H1 (cell line): ENCODE results near the gene FHDC1. TPM values are rescaled to one million over a fixed set of nuclear protein-coding genes. Genes with fewer than 3 reads are reported as not detected.

ENCODE experiments used
- CTCF ChIA-PET: fragments of 300-600 bp; sonication (Branson Sonifier 250); formaldehyde crosslinking; loops from one replicate; lab custom pipeline; 2021; ENCODE audit not compliant: partially characterized antibody; lab: Charles Lee
- POLR2A ChIA-PET: fragments of 300-600 bp; sonication (Branson Sonifier 250); formaldehyde crosslinking; loops from one replicate; lab custom pipeline; 2021; ENCODE audit warnings: inconsistent platforms; ENCODE audit not compliant: partially characterized antibody; lab: Charles Lee
- DNase-seq, 2 experiments: peaks; one replicate each; pipeline versions ENCODE4 v3.0.0 to v3.0.0-alpha.2; 2010 to 2022; ENCODE audit warnings: low spot score in 2 of 2, low read depth in 1 of 2, mixed read lengths in 1 of 2
- FAIRE-seq: peaks from 2 replicates; lab custom pipeline; 2011; peaks lifted over from hg19 to GRCh38; lab: Jason Lieb, UNC
- H2AFZ ChIP-seq: 2 replicates; pipeline ENCODE4 v1.8.1; 2012; ENCODE audit warnings: low read length, inconsistent platforms
- H2AK5ac ChIP-seq: 2 replicates; pipeline ENCODE4 v1.6.1; 2013; ENCODE audit warnings: low read depth, low read length
- H2BK120ac ChIP-seq: replicated peaks from 2 replicates; pipeline ENCODE3; 2013; ENCODE audit warnings: low read depth, low read length, inconsistent platforms
- H2BK12ac ChIP-seq: 2 replicates; pipeline ENCODE4 v1.6.1; 2013; ENCODE audit warnings: low read depth, low read length
- H2BK15ac ChIP-seq: 2 replicates; pipeline ENCODE4 v1.6.1; 2013; ENCODE audit warnings: low read length
- H2BK20ac ChIP-seq: 2 replicates; pipeline ENCODE4 v1.6.1; 2013; ENCODE audit warnings: low read length
- H2BK5ac ChIP-seq: 2 replicates; pipeline ENCODE4 v1.6.1; 2013; ENCODE audit warnings: low read depth, low read length
- H3K14ac ChIP-seq: 2 replicates; pipeline ENCODE4 v1.6.1; 2013; ENCODE audit warnings: inconsistent platforms; ENCODE audit not compliant: insufficient read length
- H3K18ac ChIP-seq: 2 replicates; pipeline ENCODE4 v1.6.1; 2013; ENCODE audit warnings: low read length; ENCODE audit errors: extremely low read depth
- H3K23ac ChIP-seq: 2 replicates; pipeline ENCODE4 v1.6.1; 2013; ENCODE audit warnings: inconsistent platforms; ENCODE audit not compliant: insufficient read length
- H3K23me2 ChIP-seq: 2 replicates; pipeline ENCODE4 v1.6.1; 2013; ENCODE audit warnings: low read depth, low read length
- H3K27ac ChIP-seq: 2 replicates; pipeline ENCODE4 v1.6.1; 2011; ENCODE audit warnings: low read depth, low read length, inconsistent platforms
- H3K27me3 ChIP-seq, 4 experiments: replicated peaks in 1 of 4; 1 replicate in 1 of 4; 2 replicates in 3 of 4; pipeline versions ENCODE4 v1.6.1 to v1.8.1; 2011 to 2013; ENCODE audit warnings: low read length in 3 of 4, mild to moderate bottlenecking in 3 of 4, inconsistent platforms in 2 of 4, mixed read lengths in 2 of 4, moderate library complexity in 1 of 4; ENCODE audit not compliant: control insufficient read depth in 3 of 4, insufficient read depth in 3 of 4; ENCODE audit errors: extremely low read depth in 1 of 4
- H3K36me3 ChIP-seq, 4 experiments: 2 replicates each; pipeline versions ENCODE4 v1.6.1 to v1.8.1; 2011 to 2013; ENCODE audit warnings: mild to moderate bottlenecking in 4 of 4, low read length in 3 of 4, moderate library complexity in 2 of 4, control low read depth in 1 of 4, inconsistent platforms in 1 of 4; ENCODE audit not compliant: insufficient read depth in 4 of 4, control insufficient read depth in 2 of 4
- H3K4ac ChIP-seq: replicated peaks from 2 replicates; pipeline ENCODE3; 2013; ENCODE audit warnings: low read length, low read depth, mixed read lengths, inconsistent platforms; ENCODE audit not compliant: insufficient read length
- H3K4me1 ChIP-seq, 4 experiments: replicated peaks in 1 of 4; 1 replicate in 1 of 4; 2 replicates in 3 of 4; pipeline versions ENCODE4 v1.6.1 to v1.8.1; 2011 to 2013; ENCODE audit warnings: low read length in 3 of 4, inconsistent platforms in 2 of 4, mixed read lengths in 1 of 4; ENCODE audit not compliant: insufficient read depth in 4 of 4, control insufficient read depth in 3 of 4
- H3K4me2 ChIP-seq, 2 experiments: 2 replicates each; pipeline versions ENCODE4 v1.6.1 to v1.8.1; 2011 to 2013; ENCODE audit warnings: low read depth in 2 of 2, low read length in 2 of 2, control low read depth in 1 of 2, inconsistent platforms in 1 of 2, mild to moderate bottlenecking in 1 of 2; ENCODE audit not compliant: insufficient read depth in 1 of 2
- H3K4me3 ChIP-seq, 4 experiments: fragments of 200-600, 300-600 bp in 1 of 4; sonication (generic), shearing (Covaris generic), sonication (Bioruptor Twin) in 1 of 4; 2 replicates each; pipeline versions ENCODE4 v1.5.1 to v1.8.1; 2011 to 2016; ENCODE audit warnings: low read length in 4 of 4, low read depth in 3 of 4, control low read depth in 2 of 4, inconsistent platforms in 2 of 4, mild to moderate bottlenecking in 2 of 4, mixed read lengths in 1 of 4, moderate library complexity in 1 of 4; ENCODE audit not compliant: insufficient read depth in 2 of 4; ENCODE audit errors: extremely low read depth in 1 of 4
- H3K56ac ChIP-seq: replicated peaks from 2 replicates; pipeline ENCODE3; 2013; ENCODE audit warnings: low read depth, mild to moderate bottlenecking, mixed read lengths, low read length, inconsistent platforms; ENCODE audit not compliant: insufficient read length
- H3K79me1 ChIP-seq: 2 replicates; pipeline ENCODE4 v1.6.1; 2013; ENCODE audit warnings: low read depth, low read length, control low read depth
- H3K79me2 ChIP-seq, 2 experiments: 2 replicates each; pipeline versions ENCODE4 v1.6.1 to v1.8.1; 2012 to 2013; ENCODE audit warnings: low read length in 2 of 2, mild to moderate bottlenecking in 2 of 2, inconsistent platforms in 1 of 2; ENCODE audit not compliant: insufficient read depth in 2 of 2, control insufficient read depth in 1 of 2
- H3K9ac ChIP-seq, 4 experiments: replicated peaks in 1 of 4; 1 replicate in 1 of 4; 2 replicates in 3 of 4; pipeline versions ENCODE4 v1.6.1 to v1.8.1; 2011 to 2013; ENCODE audit warnings: low read depth in 3 of 4, low read length in 3 of 4, control low read depth in 2 of 4, mild to moderate bottlenecking in 2 of 4, moderate library complexity in 2 of 4, inconsistent platforms in 1 of 4; ENCODE audit errors: extremely low read depth in 1 of 4
- H3K9me3 ChIP-seq, 2 experiments: 2 replicates each; pipeline versions ENCODE4 v1.6.1 to v1.8.1; 2012 to 2013; ENCODE audit warnings: mild to moderate bottlenecking in 2 of 2, moderate library complexity in 2 of 2, control low read depth in 1 of 2, inconsistent platforms in 1 of 2, low read depth in 1 of 2, low read length in 1 of 2, mixed read lengths in 1 of 2; ENCODE audit not compliant: insufficient read depth in 2 of 2
- H4K20me1 ChIP-seq, 2 experiments: replicated peaks in 1 of 2; 2 replicates each; pipeline versions ENCODE3 to v1.8.1; 2011 to 2013; ENCODE audit warnings: inconsistent platforms in 2 of 2, low read length in 2 of 2, mild to moderate bottlenecking in 1 of 2; ENCODE audit not compliant: insufficient read depth in 2 of 2, control insufficient read depth in 1 of 2
- H4K5ac ChIP-seq: 2 replicates; pipeline ENCODE4 v1.6.1; 2013; ENCODE audit warnings: low read length, low read depth, mixed read lengths, inconsistent platforms; ENCODE audit not compliant: insufficient read length
- H4K8ac ChIP-seq: 2 replicates; pipeline ENCODE4 v1.8.0; 2013; ENCODE audit warnings: mild to moderate bottlenecking, moderate library complexity, low read length, inconsistent platforms; ENCODE audit not compliant: insufficient read depth; ENCODE audit errors: extremely low read depth
- H4K91ac ChIP-seq: replicated peaks from 2 replicates; pipeline ENCODE3; 2013; ENCODE audit warnings: low read length, mixed read lengths, inconsistent platforms; ENCODE audit not compliant: insufficient read length
- ASH2L ChIP-seq: fragments of 200-600, 300-600 bp; sonication (generic); IDR thresholded peaks from one replicate; pipeline ENCODE4 v1.7.1; 2017; ENCODE audit warnings: low read length
- ATF3 ChIP-seq: IDR thresholded peaks from 2 replicates; pipeline ENCODE4 v1.6.1; 2011; ENCODE audit warnings: low read depth, mild to moderate bottlenecking, low read length; ENCODE audit not compliant: insufficient read depth
- CBX5 ChIP-seq: fragments of 300-800, 300-1000 bp; sonication (generic); IDR thresholded peaks from 2 replicates; pipeline ENCODE4 v1.7.1; 2016; ENCODE audit warnings: antibody characterized with exemption, low read length, low read depth
- E2F6 ChIP-seq: IDR thresholded peaks from 2 replicates; pipeline ENCODE4 v1.6.1; 2012; ENCODE audit warnings: inconsistent platforms
- RBBP5 ChIP-seq: IDR thresholded peaks from 2 replicates; pipeline ENCODE4 v1.7.1; 2012; ENCODE audit warnings: low read depth, mild to moderate bottlenecking, inconsistent platforms, low read length, moderate library complexity, borderline replicate concordance
- RXRA ChIP-seq: IDR thresholded peaks from 2 replicates; pipeline ENCODE4 v1.6.1; 2011; ENCODE audit warnings: low read depth, mild to moderate bottlenecking, low read length, moderate library complexity; ENCODE audit not compliant: insufficient read depth
- SIN3A ChIP-seq, 2 experiments: IDR thresholded peaks in 1 of 2; conservative IDR thresholded peaks in 1 of 2; 2 replicates each; pipeline ENCODE4 v1.6.1; 2011 to 2012; ENCODE audit warnings: low read length in 2 of 2, improper control_type of control experiment in 1 of 2, low read depth in 1 of 2, mild to moderate bottlenecking in 1 of 2
- SRF ChIP-seq: IDR thresholded peaks from 2 replicates; pipeline ENCODE4 v1.6.1; 2011; ENCODE audit warnings: mild to moderate bottlenecking, low read depth, low read length, moderate library complexity
- TAF1 ChIP-seq: IDR thresholded peaks from 2 replicates; pipeline ENCODE4 v1.6.1; 2011; ENCODE audit warnings: mild to moderate bottlenecking, low read depth, low read length
- TCF12 ChIP-seq: IDR thresholded peaks from 2 replicates; pipeline ENCODE4 v1.6.1; 2011; ENCODE audit warnings: low read depth, mild to moderate bottlenecking, low read length
- ZNF274 ChIP-seq: IDR thresholded peaks from 2 replicates; pipeline ENCODE4 v1.7.0; 2012; ENCODE audit warnings: low read length, borderline replicate concordance; ENCODE audit errors: extremely low read depth
- WGBS, 2 experiments: shearing (Covaris generic) in 1 of 2; methylation state at CpG; one replicate each; pipeline versions ENCODE4 v1.1.6 to v1.1.7; 2013 to 2015; ENCODE audit warnings: low lambda C conversion rate in 2 of 2, mixed read lengths in 2 of 2, inconsistent platforms in 1 of 2, low coverage in 1 of 2, missing lambda C conversion rate in 1 of 2; ENCODE audit not compliant: insufficient replicate concordance in 2 of 2, insufficient coverage in 1 of 2, insufficient read length in 1 of 2; ENCODE audit errors: extremely low coverage in 1 of 2, missing lambda C conversion rate in 1 of 2; 5-methylcytosine and 5-hydroxymethylcytosine counted together
- polyA plus RNA-seq, 7 experiments: library from polyadenylated mRNA; depleted of rRNA in 3 of 7; stranded (reverse) in 5 of 7; unstranded in 2 of 7; fragments of >200 nt in 5 of 7; fragments of 200-250 nt in 2 of 7; gene quantifications; 1 replicate in 5 of 7; 2 replicates in 1 of 7; 4 replicates in 1 of 7; pipeline versions ENCODE4 v1.2.1 to v1.2.3, GENCODE V29; 2011 to 2013; ENCODE audit warnings: missing spikeins in 2 of 7, mixed read lengths in 2 of 7
- total RNA-seq: library from RNA; stranded (reverse); fragmentation: NEBNext Ultra II Directional; extraction: Animal tissue kit (Norgen Biotek cat#: 25700); gene quantifications from 2 replicates; pipeline ENCODE4 v1.2.1, GENCODE V29; 2021

Gene FHDC1
- total and polyA plus RNA-seq, 2 of the 8 experiments (the other 6 are each of a cell fraction or from before 2014, with no cell fraction given) = 6.4 to 28.6 TPM

- H2BK15ac ChIP-seq = no peak overlapping the region
- DNase-seq (no peak), FAIRE-seq (no peak)
- H4K20me1 ChIP-seq = peaks cover 0 to 1% of the 10 kb centered on the region in 2 experiments
- H4K91ac ChIP-seq = no peak overlapping the region
- peaks cover 0 to 3% (median 0%) of the 10 kb centered on the region in 4 experiments; a peak in 1 of 7 replicates for H3K4me1 ChIP-seq
- POLR2A ChIA-PET = no interaction called here
- H2BK120ac ChIP-seq = no peak overlapping the region
- no peaks in the 10 kb centered on the region; the same call in 1 of the 2 replicates for H3K23me2 ChIP-seq
- H2BK20ac ChIP-seq = no peak overlapping the region
- no peak overlapping the region for H4K8ac ChIP-seq
- H3K4me3 ChIP-seq = no peak overlapping the region
- H3K14ac ChIP-seq = no peak overlapping the region
- CTCF ChIA-PET = interaction anchor here (0.6 to 1.6 kb wide), 7 partner anchors 9 to 243 kb away, joined by 3 to 5 read pairs (median 4); partner anchors contain the start of gene TRIM2
- H3K9ac ChIP-seq = no peak overlapping the region; a peak in 1 of 7 replicates
- H4K5ac ChIP-seq = no peak overlapping the region
- no peak overlapping the region for H3K18ac ChIP-seq
- H3K27me3 ChIP-seq = no peaks in the 10 kb centered on the region
- H3K56ac ChIP-seq = no peak overlapping the region
- no peaks in the 10 kb centered on the region for H3K79me2 ChIP-seq
- no peak overlapping the region for H3K27ac ChIP-seq
- no peak overlapping the region for H2BK12ac ChIP-seq
- H3K36me3 ChIP-seq = peaks cover 8 to 69% (median 28%) of the 10 kb centered on the region in 4 experiments
- no peak overlapping the region for H3K4me2 ChIP-seq
- H3K79me1 ChIP-seq = no peaks in the 10 kb centered on the region
- H3K4ac ChIP-seq = no peak overlapping the region
- no peak overlapping the region for H2AK5ac ChIP-seq
- no peak overlapping the region for H3K23ac ChIP-seq
- H3K9me3 ChIP-seq = no peaks in the 10 kb centered on the region
- no peak overlapping the region for H2AFZ ChIP-seq
- no peak overlapping the region for H2BK5ac ChIP-seq
- 92% methylated on average over 14 of the region's 14 CpGs; no CpG with 5 or more reads in 1 of the 2 experiments for WGBS, 2 experiments
- TF ChIP-seq ASH2L (no peak), TAF1 (no peak), SRF (no peak), ZNF274 (no peak), SIN3A (conservative IDR thresholded peaks at IDR 0.05 in 1 of 2, IDR thresholded peaks at IDR 0.05 in 1 of 2; ENCODE audit: low read depth in 1 of 2, low read length in 2 of 2) (no peak), RXRA (no peak), CBX5 (no peak), TCF12 (no peak), ATF3 (no peak), E2F6 (no peak), RBBP5 (no peak)
Measured at GRCh38 chr4:152961014-152961772, 25.1 kb downstream of the FHDC1 start.
